ENCODE results near the gene SCN9A.

SCN9A gene

DNA sequence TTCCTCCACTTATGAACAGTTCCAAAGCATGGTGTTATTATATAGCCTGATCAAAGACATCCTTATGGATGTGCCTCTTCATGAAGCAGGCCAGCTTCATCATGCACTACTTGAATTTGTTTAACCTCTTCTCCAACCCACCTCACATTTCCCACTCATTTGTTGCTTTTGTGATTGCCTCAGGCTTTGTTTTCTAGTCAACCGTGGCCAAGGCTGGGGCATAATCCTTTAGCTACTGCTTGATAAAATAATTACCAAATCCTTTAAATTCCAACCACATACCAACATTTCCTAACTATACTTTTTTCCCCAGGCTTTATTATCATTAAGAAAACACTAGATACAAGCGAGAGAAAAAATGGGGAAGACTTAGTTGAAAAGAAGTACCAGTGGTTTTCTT, 208.3 kb downstream of the SCN9A start:
- DNase-seq, result no peak

DNA sequence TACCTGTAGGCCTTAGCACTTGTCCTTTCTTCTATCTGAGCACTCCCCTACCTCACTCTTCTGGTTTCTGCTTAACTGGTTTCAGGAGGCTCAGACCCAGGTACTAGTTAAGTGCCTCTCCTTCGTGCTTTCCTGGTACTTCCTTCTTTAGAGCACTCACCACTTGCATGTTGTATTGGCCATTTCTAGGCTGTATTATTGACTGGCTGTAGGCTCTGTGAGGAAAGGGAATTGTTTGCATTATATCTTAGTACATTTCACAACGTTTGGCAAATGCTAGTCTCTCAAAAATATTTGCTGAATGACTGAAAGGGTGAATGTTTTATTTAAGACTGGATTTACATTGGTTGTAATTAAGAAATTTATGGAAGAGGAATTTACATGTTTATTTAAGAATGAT, 212.0 kb downstream of the SCN9A start:
- DNase-seq, result no peak

DNA sequence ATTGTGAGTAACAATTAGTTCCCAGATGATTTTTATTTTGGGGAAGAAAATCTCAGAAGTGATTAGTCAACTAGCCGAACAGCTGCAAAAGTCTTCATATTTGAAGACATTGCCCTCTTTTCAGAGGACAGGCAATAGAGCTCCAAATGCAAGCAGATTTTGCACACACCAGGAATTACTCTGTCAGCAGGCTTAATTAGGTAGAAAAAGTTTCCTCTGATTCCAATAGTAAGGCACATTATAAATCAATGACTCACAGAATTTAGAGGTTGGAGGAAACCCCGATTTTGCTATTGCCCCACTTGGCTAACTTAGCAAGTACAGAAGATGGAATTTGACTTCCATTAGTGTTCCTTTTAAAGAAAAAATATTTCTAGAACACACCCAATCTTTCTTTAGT, 217.2 kb downstream of the SCN9A start:
- DNase-seq, result no peak

DNA sequence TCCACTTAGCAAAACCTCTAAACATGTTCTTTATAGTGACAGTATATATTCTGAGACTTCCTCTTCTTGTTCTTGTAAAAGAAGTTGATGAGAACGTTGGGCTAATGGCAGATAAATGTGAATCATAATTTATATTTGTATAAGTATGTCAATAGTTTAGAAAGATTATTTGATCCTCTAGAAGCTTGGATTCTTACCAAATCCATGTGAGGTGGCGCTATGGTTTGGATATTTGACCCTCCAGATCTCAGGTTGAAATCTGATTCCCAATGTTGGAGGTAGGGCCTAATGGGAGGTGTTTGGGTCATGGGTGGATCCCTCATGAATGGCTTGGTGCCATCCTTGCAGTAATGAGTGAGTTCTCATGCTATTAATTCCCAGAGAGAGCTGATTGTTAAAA, 218.2 kb downstream of the SCN9A start:
- DNase-seq, result no peak

DNA sequence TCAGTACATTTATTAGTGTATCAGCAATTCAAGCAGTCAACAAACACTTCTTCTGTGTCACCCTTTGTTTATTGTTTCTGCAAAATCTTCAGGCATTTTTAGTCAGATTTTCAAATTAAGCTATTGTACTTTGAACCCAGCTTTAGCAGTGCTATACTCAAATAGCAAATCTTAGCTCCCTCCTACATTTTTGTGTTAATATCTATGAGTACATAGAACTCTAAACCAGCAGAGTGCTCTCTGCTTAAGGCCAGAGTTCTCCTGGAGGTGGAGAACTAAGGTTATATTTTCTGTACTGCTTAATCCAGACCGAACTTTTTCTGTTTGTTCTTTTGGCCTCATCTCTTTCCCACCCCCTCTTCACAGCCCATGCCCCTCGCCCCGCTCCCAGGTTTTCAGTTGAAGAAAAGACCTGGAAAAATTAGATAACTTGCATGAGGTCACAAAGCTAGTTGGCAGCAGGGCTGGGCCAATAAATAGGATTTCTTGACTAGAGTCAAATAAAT, 218.7 kb downstream of the SCN9A start:
- DNase-seq, result no peak

DNA sequence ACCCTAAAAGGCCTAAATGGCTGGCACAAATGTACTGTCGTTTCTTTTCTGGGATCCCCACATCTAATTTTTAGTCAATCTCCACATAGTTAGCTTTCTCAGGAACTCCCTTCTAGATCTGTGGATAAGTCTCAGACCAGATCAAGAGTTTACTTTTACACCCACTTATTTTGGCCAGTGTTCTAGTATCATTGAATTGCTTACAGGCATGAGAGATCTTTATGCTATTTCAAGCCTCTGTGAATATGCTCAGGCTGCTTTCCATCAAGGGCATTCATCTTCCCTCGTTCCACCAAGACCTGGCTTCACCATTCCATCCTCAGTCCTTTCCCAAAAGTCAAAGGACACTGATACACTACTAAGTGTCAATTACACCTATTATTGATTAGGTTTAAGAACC, 220.2 kb downstream of the SCN9A start:
- no peak for DNase-seq

DNA sequence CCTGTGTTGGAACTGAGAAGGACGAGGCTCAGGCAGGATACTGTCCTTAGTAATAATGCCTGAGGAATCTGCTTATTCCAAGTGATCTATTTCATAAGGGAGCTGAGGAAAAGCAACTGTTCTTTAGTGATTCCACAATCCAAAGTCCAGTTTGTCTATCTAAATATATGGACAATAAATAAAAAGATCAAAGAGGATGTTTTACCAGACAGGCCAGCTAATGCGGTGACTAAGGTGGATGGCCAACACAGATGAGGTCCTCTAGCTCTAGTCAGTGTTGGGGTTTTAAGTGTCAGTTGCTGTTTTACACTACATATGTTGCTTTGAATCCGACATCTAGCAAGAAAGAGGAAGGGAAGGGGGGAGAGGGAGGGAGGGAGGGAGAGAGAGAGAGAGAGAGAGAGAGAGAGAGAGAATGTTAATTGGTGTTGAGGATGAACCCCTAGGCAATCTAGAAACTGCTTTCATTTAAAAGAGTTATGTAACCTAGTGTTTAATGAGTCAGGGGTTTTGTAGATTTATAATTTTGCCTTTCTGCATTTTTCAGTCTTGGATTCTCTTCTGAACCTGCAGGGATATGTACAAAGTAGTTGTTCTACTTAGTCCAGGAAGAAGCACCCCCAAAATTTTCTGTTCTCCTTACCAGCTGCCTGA, 220.9 kb downstream of the SCN9A start:
- no peak for DNase-seq

DNA sequence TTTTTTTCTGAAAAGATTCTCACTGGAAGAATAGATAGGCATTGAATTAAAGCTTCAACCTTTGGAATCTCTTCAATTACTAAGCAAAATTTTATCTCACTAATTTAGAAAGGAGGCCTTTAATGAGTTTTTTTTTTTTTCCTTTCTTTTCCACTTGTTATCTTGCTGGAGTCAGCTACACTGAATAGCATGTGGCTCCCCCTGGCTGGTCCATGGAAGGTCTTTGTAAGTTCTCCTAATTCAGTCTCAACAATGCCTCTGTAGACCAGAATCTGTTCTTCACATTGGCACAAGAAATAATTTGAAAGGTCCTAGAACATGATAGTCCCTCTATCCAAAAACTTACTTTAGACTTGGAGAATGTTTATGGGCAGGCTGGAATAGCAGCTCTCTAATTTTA, 223.7 kb downstream of the SCN9A start:
- no peak for DNase-seq

DNA sequence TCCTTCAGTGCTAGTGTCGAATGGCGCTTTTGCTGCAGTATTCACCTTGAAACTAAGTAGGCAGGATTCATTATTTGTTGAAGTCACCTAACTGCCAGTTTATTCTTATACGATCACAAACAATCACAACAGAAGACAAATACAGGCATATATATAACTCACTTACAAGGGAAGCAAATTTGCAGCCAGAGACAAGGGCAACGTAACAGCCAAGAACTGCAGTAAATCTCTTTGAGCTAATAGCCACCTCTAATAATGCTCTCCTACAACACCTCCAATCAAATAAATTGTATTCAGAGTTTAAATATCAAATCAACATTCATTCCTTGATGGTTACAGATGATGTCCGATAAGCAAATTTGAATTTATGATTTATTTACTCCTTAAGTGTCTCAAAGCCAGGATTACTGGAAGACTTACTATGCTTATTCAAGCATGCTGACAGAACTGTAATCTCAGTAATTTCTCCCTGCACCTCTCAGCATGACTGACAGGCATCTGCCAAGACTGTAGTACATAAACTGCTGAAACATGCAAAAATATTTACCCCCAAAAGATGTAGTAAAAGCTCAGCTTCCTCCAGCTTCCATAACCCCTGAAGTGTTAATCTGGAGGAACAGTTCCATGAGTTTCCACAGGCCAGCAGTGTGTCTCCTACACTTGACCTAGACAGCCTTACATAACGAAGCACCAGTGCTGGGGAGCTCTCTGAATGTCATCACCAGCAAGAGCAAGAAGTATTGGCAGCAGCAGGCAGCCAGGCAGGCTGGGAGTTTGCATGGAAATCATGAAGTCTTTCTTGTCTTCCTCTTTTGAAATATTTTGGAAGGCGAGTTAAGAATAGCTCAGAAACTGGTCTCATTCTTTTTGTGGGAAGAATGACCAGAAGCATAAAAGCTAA, 227.0 kb downstream of the SCN9A start:
- no peak for DNase-seq

DNA sequence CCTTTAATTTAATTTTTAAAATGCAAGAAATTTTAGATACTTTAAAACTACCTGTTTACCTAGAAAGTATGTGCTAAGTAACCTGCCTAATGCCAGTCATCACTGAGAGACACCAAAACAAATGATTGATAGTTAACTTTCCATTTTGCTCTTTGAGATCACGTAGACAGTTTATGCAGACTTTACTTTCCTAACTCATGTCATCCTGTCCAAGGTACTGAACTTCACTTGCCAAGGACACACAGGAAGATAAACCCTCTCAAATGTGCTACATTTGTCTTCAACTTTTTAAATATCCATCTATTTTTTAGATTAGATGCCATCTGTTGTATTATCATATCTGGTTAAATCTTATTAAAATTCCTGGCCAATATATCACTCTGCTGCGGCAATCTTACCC, 227.9 kb downstream of the SCN9A start:
- no peak for DNase-seq
